ENCODE data around the gene KLHDC7B.

Gene KLHDC7B

DNA sequence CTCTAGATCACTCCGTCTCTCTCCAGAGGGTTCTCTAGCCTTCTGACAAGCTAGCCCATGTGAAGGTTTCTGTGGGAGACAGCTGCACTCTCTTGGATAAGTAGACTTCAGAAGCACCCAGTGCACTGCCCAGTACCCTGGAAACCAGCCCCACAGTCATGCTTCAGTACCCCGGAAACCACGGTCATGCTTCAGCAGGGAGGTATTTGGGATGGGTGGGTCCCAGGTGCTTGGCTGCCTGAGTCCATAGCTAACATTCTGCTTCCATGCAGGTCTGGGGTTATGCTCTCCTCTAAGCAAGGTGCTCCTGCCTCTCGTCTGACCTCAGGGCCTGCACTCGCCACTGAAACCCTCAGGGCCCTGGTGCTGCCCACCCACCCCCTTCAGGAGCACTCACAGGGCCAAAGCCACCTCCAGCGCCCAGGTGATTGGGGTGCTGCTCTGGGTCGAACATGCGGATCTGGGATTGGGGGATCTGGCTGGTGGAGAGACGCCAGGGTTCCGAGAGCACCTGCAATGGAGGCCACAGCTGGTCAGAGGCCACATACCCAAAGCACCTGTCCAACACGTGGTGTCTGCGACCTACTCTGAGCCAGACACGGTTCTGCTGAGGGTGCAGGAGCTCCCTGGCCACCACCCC lies 24.3 kb downstream of the KLHDC7B start:
- DNase-seq (ENCODE audit: extremely low read depth, low read depth), result no peak
- TF ChIP-seq, protein P1, sequence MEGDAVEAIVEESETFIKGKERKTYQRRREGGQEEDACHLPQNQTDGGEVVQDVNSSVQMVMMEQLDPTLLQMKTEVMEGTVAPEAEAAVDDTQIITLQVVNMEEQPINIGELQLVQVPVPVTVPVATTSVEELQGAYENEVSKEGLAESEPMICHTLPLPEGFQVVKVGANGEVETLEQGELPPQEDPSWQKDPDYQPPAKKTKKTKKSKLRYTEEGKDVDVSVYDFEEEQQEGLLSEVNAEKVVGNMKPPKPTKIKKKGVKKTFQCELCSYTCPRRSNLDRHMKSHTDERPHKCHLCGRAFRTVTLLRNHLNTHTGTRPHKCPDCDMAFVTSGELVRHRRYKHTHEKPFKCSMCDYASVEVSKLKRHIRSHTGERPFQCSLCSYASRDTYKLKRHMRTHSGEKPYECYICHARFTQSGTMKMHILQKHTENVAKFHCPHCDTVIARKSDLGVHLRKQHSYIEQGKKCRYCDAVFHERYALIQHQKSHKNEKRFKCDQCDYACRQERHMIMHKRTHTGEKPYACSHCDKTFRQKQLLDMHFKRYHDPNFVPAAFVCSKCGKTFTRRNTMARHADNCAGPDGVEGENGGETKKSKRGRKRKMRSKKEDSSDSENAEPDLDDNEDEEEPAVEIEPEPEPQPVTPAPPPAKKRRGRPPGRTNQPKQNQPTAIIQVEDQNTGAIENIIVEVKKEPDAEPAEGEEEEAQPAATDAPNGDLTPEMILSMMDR (IDR thresholded peaks at IDR 0.05; ENCODE audit: low read depth, low read length, missing control alignments), result no peak

DNA sequence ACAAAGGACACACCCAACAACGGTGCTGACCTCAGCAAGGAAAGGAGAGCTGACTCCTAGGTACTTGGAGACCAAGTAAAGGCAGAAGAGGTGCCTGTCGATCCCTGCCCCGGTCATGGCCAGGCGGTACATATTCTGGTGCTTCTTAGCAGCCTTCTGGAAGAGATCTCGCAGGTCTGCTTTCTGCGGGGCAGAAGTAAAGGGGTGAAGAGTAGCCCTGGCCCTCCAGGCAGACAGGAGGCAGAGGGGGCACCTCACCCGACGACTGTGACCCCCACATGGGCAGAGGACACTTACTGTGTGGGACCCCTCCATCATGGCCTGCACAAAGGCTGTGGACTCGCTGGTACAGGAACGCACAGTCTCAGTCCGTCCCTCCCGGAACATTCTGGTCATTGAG lies 25.2 kb downstream of the KLHDC7B start:
- DNase-seq (ENCODE audit: extremely low read depth, low read depth), result no peak
- H3K4me3 ChIP-seq (replicated peaks; ENCODE audit: low read depth, low read length), result no peak overlapping the region
- TF ChIP-seq, protein P1 (IDR thresholded peaks at IDR 0.05; ENCODE audit: low read depth, low read length, missing control alignments), result no peak

More for the DNA sequence above, 24.3 kb downstream of the KLHDC7B start:
- H3K4me3 ChIP-seq (replicated peaks; ENCODE audit: low read depth, low read length), result no peak overlapping the region

DNA sequence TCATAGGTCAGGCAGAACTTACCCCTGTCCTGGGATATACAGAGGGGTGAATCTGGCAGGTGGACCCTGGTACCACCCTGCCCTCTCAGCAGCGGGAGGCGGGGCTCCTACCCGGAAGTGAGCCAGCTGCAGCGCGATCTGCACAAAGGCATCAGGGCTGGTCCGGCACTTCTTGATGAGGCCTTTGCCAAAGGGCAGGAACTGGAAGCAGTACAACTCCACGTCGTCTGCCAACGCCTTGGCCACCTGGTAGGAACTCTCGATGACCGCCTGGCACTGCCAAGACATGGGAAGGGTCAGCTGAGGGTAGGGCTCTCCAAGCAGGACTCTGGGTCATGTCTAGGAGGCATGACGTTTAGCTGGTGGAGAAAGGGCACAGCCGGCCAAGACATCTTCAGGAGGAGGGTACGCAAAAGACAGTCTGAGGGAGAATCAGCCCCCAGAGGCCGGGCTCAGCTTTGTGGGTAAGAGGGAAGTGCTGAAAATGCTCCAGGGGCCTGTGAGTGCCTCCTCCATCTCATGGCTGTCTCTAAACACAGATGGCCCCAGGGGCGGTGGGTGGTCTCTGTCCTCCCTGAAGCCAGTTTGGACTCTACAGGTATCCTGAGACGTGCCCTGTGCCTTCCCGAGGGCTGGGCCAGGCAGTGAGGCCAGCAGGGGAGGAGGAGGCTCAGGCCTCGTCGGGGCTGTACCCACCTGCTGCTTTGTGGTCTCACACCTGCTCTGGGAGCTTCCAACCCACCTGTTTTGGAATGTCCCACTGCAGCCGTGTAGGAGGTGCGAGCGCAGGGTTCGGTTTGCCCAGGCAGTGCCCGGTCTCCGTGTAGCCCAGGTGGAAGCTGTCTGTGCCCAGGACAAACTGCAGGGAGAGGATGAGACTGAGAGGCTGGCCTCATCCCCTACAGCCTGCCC lies 25.8 kb downstream of the KLHDC7B start:
- TF ChIP-seq, protein P1 (IDR thresholded peaks at IDR 0.05; ENCODE audit: low read depth, low read length, missing control alignments), result no peak
- no peak overlapping the region for H3K4me3 ChIP-seq (replicated peaks; ENCODE audit: low read depth, low read length)
- no peak for DNase-seq (ENCODE audit: extremely low read depth, low read depth)

DNA sequence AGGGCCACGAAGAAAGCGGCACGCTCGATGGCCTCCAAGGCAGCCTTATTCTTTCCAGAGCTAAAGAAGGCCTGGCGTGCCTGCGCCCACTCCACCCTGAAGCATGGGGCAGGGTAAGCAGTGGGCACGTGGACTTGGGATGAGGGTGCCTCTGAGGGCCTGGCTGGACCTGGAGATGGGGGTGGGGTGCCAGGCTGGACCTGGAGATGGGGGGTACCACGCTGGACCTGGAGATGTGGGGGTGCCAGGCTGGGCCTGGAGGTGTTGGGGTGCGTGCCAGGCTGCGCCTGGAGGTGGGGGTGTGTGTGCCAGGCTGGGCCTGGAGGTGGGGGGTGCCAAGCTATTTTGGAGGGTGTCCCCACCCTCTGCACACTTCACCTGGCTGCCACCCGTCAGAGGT lies 27.3 kb downstream of the KLHDC7B start:
- DNase-seq (ENCODE audit: extremely low read depth, low read depth), result no peak
- TF ChIP-seq, protein P1 (IDR thresholded peaks at IDR 0.05; ENCODE audit: low read depth, low read length, missing control alignments), result no peak
- no peak overlapping the region for H3K4me3 ChIP-seq (replicated peaks; ENCODE audit: low read depth, low read length)

DNA sequence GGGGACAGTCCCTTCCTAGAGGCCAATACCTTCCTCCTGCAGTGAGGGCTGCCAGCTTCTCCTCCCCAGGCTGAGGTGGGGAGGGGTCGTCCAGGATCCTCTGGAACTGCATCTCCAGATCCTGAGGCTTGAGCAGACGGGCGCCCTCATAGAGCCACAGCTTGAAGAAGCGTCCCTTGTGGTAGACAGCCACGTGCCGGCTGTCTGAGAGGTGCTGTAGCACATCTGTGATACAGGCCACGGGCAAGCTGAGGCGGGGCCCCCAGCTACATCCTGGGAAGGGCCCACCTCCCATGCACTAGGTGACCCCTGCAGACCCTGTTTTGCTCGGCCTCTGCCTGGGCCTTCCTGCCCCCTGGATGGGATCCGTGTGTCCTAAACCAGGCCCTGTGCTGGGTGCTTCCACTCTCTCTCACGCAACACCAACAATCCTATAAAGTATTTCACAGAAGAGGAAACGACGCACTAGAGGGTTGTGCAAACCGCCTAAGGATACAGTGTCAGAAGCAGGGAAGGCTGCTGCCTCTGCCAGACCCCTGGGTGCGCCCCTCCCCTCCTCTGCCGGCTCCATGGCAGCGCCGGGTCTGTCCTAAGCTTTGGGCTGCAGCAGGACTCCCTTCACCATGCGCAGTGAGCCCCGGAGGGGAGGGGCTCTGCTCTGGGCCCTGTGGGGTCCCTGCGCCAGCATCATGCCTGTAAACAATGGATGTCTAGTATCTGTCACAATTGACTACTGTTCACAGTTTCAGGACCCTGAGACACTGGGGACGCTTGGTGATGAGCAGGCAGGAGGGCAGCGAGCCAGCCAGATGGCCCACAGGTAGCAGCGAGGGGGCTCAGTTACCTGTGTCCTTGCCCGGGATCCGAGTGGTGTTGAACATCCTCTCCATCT lies 28.0 kb downstream of the KLHDC7B start:
- TF ChIP-seq, protein P1 (IDR thresholded peaks at IDR 0.05; ENCODE audit: low read depth, low read length, missing control alignments), result no peak
- H3K4me3 ChIP-seq (replicated peaks; ENCODE audit: low read depth, low read length), result no peak overlapping the region
- no peak for DNase-seq (ENCODE audit: extremely low read depth, low read depth)

DNA sequence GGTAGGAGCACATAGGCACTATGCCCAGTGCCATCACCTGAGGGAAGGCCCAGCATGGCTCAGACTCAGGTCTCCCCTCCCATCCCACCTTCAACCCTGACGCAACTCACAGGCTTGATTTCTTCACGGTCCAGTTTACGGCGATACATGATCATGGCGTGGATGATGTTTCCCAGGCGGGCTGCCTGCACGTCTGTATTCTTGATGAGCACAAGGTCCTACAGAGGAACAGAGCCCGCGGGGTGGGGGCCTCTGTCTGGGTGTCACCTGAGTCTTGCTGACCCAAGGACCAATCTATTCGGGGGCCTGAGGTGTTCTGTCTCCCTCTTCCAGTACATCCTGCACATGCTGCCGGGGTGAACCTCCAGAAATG lies 28.7 kb downstream of the KLHDC7B start:
- no peak for DNase-seq (ENCODE audit: extremely low read depth, low read depth)
- no peak overlapping the region for H3K4me3 ChIP-seq (replicated peaks; ENCODE audit: low read depth, low read length)
- TF ChIP-seq, protein P1 (IDR thresholded peaks at IDR 0.05; ENCODE audit: low read depth, low read length, missing control alignments), result no peak
